Stimulated activated CD4-positive, alpha-beta T cell treated with anti-CD3 and anti-CD28 coated beads, Interleukin-15, amount 100 ng/mL, for 48 hours (primary cell): ENCODE measurements around the gene SLFN12L.
A peak's percentile ranks its signal among the peaks of the same experiment; 100 is the strongest.
"Not testable (repeated sequence)": the region's sequence is repeated elsewhere in the genome, so short reads cannot be mapped to it uniquely, and the experiment has no call there.

Experiments
- DNase-seq, 2 donors: peaks; one replicate each; pipeline ENCODE4 v3.0.0-alpha.2; 2020; ENCODE audit warnings: low read depth in 2 of 2

SLFN12L gene

DNA sequence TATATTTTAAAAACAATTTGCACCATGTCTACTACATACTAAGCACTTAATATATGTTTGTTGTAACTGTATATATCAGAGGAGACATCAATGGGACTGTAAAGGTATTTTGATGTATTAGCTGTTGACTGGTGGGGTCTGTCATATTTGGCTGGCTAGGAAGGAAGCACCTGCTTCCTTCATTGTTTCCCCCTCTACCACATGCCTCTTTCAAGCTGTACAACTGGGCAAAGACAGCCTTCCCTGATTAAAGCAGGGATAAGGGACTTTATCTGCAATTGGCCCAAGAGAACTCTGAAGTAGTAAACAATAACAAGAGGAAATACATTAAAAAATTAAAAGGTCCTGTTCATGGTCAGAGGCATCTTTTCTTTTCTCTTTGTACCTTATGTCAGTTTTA, 5.5 kb upstream of the SLFN12L start:
- no peak for DNase-seq

DNA sequence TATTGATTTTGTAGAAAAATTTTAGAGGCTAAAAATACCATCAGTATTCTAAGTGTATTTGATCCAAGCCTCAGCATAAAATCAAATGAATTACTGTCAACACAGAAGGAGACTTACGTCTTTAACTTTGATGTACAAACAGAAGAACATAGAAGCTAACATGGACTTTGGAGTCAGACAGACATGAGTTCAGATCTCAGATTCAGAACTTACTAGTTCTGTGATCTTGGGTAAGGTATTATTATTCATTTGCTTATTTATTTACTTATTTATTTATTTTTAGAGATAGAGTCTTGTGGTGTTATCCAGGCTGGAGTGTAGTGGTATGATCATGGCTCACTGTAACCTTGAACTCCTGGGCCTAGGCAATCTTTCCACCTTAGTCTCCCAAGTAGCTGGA, 4.0 kb upstream of the SLFN12L start:
- DNase-seq = no peak

DNA sequence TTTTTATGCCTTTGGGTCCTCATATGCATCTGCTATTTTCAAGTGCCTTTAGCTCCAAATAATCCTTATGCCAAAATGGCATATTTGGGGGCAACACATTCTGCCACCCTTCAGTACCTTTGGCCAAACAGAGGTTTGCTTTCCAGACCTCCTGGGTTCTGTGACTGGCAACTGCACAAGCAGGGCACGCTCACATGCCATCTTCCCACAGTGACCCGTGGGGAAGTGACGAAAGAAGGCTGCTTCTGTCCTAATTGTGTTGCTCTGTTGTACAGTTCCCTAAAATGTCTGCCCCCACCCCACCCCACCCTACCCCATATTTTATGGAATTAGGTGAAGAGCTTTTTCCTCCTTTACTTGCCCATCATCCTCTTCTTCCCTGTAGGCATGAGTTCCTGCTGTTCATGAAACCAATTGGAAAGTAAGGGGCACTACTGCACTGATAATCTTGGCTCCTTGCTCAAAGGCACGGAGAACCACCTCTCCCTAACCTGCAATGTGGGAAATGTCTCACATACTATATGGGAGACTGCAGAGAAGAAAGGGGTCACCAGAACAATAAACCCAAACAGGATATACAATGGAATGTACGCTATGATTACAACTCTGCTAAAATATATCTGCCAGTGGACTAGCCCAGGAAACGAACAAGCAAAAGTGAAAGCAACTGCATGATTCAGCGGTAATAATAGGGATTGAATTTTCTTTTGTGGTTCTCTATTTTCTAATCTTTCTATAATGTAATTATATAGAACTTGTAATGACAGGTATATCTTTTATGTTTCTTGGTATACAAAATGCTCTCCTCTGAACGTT, 3.3 kb upstream of the SLFN12L start:
- DNase-seq = peak; percentile 30 to 35

DNA sequence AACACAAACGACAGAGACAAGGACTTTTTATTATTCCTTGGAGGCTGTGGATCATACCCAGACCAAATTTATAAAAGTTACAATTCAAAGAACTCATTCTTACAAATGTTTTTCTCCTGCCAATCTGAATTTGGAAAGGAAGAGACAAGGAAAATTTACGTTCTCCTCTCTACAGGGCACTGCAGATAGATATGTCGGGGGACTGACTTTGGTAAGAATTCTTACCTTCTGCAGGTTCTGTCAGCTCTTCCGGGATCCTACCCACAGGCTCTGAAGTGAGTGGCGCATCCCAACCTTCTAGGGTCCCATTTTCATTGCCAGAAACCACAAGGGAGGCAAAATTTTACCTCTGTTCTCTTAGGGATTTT, 2.2 kb upstream of the SLFN12L start:
- no peak for DNase-seq

GRCh38 chr17:35536664-35537171, 760 bp downstream of the SLFN12L start:
- peak in 1 of 2 donors; percentile 23 for DNase-seq

GRCh38 chr17:35535406-35535805, 2.1 kb downstream of the SLFN12L start:
- not testable (repeated sequence) for DNase-seq

GRCh38 chr17:35534576-35535093, 2.8 kb downstream of the SLFN12L start:
- no peak for DNase-seq

DNA sequence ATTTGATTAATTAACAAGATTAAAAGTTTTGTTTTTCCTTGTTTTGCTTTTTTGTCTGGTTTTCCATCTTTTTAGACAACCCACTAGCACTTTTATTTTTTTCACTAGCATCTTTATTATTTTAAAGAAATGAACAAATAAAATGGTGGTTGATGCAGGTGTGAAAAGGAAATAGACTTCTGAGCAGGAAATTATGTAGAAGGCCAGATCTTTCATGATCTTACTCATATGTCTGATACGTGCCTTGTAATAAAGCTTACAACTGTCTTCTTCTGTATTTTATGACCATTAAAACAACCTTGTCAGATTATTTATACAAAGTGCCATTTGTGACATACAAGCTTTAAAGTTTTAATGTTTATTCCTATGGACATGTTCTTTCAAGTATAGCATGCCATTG, 6.3 kb downstream of the SLFN12L start:
- DNase-seq = no peak

- no peak for DNase-seq
Observed at GRCh38 chr17:35529866-35530265, 7.6 kb downstream of the SLFN12L start.

DNA sequence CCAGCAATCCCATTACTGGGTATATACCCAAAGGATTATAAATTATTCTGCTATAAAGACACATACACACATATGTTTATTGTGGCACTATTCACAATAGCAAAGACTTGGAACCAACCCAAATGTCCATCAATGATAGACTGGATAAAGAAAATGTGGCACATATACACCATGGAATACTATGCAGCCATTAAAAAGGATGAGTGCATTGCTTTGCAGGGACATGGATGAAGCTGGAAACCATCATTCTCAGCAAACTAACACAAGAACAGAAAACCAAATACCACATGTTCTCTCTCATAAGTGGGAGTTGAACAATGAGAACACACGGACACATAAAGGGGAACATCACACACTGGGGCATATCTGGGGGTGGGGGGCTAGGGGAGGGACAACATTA, 8.2 kb downstream of the SLFN12L start:
- not testable (repeated sequence) for DNase-seq

DNA sequence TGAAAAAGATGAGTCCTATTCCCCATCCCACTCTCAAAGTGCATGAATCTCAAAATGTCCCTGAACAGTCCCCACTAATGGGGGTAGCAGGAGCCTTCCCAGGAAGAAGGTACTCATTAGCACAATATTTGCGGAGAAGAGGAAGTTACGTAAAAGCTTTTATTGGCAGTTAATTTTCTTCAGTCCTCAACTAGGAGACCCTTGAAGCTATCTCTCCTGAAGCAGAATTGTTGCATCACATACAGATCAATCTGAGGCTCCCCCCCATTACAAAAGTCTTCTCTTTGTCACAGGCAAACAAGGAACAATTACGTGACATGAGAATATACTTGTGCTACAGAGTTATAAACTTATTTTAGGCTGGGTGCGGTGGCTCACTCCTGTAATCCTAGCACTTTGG, 14.2 kb downstream of the SLFN12L start:
- no peak for DNase-seq

GRCh38 chr17:35521654-35522256, 15.7 kb downstream of the SLFN12L start:
- DNase-seq = not testable (repeated sequence)

GRCh38 chr17:35521150-35521549, 16.3 kb downstream of the SLFN12L start:
- DNase-seq = no peak

DNA sequence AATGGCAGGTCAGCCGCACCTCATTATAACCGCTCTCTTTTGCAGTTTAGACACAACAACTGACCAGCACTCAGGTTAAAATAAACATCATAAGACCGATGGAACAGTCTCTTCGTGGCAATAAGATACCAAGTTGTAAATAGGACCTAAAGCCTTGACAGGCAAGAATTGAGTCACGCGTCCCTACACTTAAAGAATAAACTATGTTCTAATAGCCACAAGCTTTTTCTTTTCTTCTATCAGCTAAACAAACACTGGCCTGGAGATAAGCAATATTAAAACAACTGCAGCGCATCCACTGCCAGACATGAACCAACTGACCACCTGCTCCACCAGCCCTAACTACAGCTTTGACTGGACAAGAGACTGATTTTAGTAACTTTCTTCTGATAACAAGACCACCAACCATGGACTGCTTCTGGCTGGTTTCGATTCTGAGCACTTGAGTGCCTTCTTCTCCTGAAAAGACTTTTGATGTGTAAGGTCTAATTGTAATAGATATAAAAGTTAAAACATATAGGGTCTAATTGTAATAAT, 17.5 kb downstream of the SLFN12L start:
- no peak for DNase-seq

GRCh38 chr17:35519439-35519838, 18.0 kb downstream of the SLFN12L start:
- DNase-seq = no peak

DNA sequence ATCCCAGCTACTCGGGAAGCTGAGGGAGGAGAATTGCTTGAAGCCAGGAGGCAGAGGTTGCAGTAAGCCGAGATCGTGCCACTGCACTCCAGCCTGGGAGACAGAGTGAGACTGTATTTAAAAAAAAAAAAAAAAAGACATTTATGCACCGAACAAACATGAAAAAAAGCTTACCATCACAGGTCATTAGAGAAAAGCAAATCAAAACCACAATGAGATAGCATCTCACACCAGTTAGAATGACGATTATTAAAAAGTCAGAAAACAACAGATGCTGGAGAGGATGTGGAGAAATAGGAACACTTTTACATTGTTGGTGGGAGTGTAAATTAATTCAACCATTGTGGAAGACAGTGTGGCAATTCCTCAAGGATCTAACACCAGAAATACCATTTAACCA, 19.0 kb downstream of the SLFN12L start:
- DNase-seq = not testable (repeated sequence)

- no peak for DNase-seq
Observed at GRCh38 chr17:35515027-35515426, 22.5 kb downstream of the SLFN12L start.

- no peak for DNase-seq
Observed at GRCh38 chr17:35514564-35514963, 22.9 kb downstream of the SLFN12L start.

DNA sequence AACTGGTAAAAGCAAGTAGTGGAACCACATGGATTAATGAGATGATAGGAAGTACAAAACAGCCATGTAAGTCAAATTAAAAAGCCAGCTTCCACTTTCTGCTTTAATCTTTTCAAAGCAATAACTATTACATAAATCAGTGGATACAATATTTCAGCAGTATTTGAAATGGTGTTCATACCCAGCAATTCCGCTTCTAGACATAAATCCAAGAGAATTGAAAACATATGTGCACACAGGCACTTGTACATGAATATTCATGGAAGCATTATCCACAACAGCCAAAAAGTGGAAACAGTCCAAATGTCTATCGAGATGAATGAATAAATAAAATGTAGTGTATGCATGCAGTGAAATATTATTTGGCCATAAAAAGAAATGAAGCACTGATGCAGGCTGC, 27.4 kb downstream of the SLFN12L start:
- DNase-seq = no peak

DNA sequence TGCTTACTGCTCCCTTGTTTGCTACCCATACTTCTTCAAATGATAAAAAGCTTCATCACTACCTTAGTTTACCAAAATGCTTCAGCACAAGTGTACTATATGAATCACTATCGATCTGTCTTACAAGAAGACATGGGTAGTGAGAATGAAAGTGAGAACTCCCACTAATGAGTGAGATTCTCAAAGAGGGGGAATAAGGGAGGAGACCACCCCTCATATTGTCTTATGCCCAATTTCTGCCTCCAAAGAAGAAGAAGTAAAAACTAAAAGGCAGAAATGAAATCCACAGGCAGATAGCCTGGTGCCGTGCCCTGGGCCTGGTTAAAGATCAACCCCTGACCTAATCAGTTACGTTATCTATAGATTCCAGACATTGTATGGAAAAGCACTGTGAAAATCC, 29.8 kb downstream of the SLFN12L start:
- not testable (repeated sequence) for DNase-seq

GRCh38 chr17:35499548-35499947, 37.9 kb downstream of the SLFN12L start:
- no peak for DNase-seq

DNA sequence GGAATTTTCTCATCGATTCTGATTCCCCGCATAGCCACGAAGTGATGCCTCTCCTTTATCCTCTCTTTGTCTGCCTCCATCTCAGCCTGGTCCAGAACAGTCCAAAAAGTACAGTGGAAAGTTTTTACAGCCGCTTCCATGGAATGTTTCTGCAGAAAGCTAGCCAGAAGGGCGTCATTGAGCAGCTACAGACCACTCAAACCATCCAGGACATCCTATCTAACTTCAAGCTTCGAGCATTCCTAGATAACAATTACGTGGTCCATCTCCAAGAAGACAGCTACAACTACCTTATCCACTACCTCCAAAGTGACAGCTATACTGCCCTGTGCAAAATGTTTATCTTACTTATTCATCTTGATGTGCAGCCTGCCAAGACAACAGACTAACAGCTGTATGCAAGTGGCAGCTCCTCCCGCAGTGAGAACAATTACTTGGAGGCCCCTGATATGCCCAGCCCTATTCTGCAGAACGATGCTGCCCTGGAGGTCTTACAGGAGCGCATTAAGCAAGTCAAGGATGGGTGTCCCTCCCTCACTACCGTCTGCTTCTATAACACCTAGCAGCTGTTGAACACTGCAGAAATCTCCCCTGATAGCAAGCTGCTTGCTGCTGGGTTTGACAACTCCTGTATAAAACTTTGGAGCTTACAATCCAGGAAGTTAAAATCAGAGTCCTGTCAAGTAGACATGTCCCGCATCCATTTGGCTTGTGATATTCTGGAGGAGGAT, 38.9 kb downstream of the SLFN12L start:
- DNase-seq = no peak
